Measurements from ENCODE around the gene RFWD3. TPM values are rescaled to one million over a fixed set of nuclear protein-coding genes. Genes with fewer than 3 reads are reported as not detected.

Gene RFWD3
- polyA plus RNA-seq, 3 donors, result 5.0 to 8.4 (median 8.4) TPM

GRCh38 chr16:74667255-74667700 lies 601 bp upstream of the RFWD3 start:
- 0% methylated on average over 11 of the region's 23 CpGs for WGBS (ENCODE audit: insufficient coverage)

GRCh38 chr16:74666010-74666421 lies 661 bp downstream of the RFWD3 start:
- TF ChIP-seq CTCF (IDR thresholded peaks at IDR 0.05), result no peak
- Histone ChIP-seq H3K27ac (ENCODE audit: low read depth in 1 of 2, low read length in 2 of 2) (peak overlapping the region in 1 of 2 donors; percentile 82), H3K4me1 (ENCODE audit: control insufficient read depth in 1 of 2, insufficient read depth in 2 of 2, low read length in 2 of 2) (peaks cover 14 to 25% of the 10 kb centered on the region in 2 donors), H3K9ac (ENCODE audit: insufficient read depth, low read length, poor library complexity, severe bottlenecking) (peak overlapping the region; percentile 85), H3K79me2 (ENCODE audit: insufficient read depth, low read length) (peaks cover 57% of the 10 kb centered on the region), H3K4me3 (replicated peaks in 1 of 3; ENCODE audit: low read depth in 2 of 3, low read length in 3 of 3) (peak overlapping the region; percentile 97 to 99 (median 97)), H3K9me3 (replicated peaks in 1 of 2; ENCODE audit: control insufficient read depth in 1 of 2, insufficient read depth in 1 of 2, low read length in 2 of 2) (no peaks in the 10 kb centered on the region), H3K27me3 (ENCODE audit: control insufficient read depth in 2 of 2, insufficient read depth in 2 of 2, low read length in 2 of 2) (no peaks in the 10 kb centered on the region), H3K36me3 (replicated peaks in 1 of 2; ENCODE audit: control insufficient read depth in 1 of 2, insufficient read depth in 2 of 2, low read length in 2 of 2) (peaks cover 16 to 45% of the 10 kb centered on the region in 2 donors), H2AFZ (ENCODE audit: insufficient read depth, low read depth, low read length, poor library complexity, severe bottlenecking) (peak overlapping the region; percentile 97), H3K4me2 (replicated peaks; ENCODE audit: extremely low read depth, low read length, poor library complexity, severe bottlenecking) (peak overlapping the region; percentile 98), H4K20me1 (ENCODE audit: insufficient read depth, low read length) (peaks cover 2% of the 10 kb centered on the region)
- H3K36me3 Mint-ChIP-seq, result peaks cover 21 to 30% of the 10 kb centered on the region in 2 donors
- intact Hi-C loops (cut with micrococcal nuclease), result loop anchor here (2.0 to 5.0 kb wide), 2 partner anchors 33 to 369 kb away; partner anchors contain the start of gene PSMD7 (in 1 of the 2)
- peak overlapping the region in 3 of 7 donors; percentile 83 to 90 (median 90) for H3K27ac Mint-ChIP-seq
- peaks cover 15% of the 10 kb centered on the region for H3K4me1 Mint-ChIP-seq
- no peaks in the 10 kb centered on the region for H3K9me3 Mint-ChIP-seq
- H3K27me3 Mint-ChIP-seq (ENCODE audit: low read depth in 3 of 3), result peaks cover 0 to 1% (median 0%) of the 10 kb centered on the region in 3 donors
- no peak for DNase-seq
- H3K4me3 Mint-ChIP-seq, result peak overlapping the region; percentile 90 to 95
- WGBS (ENCODE audit: insufficient coverage), result 0% methylated on average over 3 of the region's 8 CpGs

More at GRCh38 chr16:74667255-74667700, 601 bp upstream of the RFWD3 start:
- Histone ChIP-seq H3K4me1 (ENCODE audit: control insufficient read depth in 1 of 2, insufficient read depth in 2 of 2, low read length in 2 of 2) (peaks cover 14 to 25% of the 10 kb centered on the region in 2 donors), H3K79me2 (ENCODE audit: insufficient read depth, low read length) (peaks cover 45% of the 10 kb centered on the region), H3K4me2 (replicated peaks; ENCODE audit: extremely low read depth, low read length, poor library complexity, severe bottlenecking) (peak overlapping the region; percentile 98), H3K27ac (ENCODE audit: low read depth in 1 of 2, low read length in 2 of 2) (no peak overlapping the region), H3K27me3 (ENCODE audit: control insufficient read depth in 2 of 2, insufficient read depth in 2 of 2, low read length in 2 of 2) (no peaks in the 10 kb centered on the region), H3K4me3 (replicated peaks in 1 of 3; ENCODE audit: low read depth in 2 of 3, low read length in 3 of 3) (peak overlapping the region; percentile 82 to 99 (median 97)), H3K36me3 (replicated peaks in 1 of 2; ENCODE audit: control insufficient read depth in 1 of 2, insufficient read depth in 2 of 2, low read length in 2 of 2) (peaks cover 23 to 45% of the 10 kb centered on the region in 2 donors), H2AFZ (ENCODE audit: insufficient read depth, low read depth, low read length, poor library complexity, severe bottlenecking) (peak overlapping the region; percentile 98), H3K9ac (ENCODE audit: insufficient read depth, low read length, poor library complexity, severe bottlenecking) (peak overlapping the region; percentile 46), H4K20me1 (ENCODE audit: insufficient read depth, low read length) (peaks cover under 1% of the 10 kb centered on the region), H3K9me3 (replicated peaks in 1 of 2; ENCODE audit: control insufficient read depth in 1 of 2, insufficient read depth in 1 of 2, low read length in 2 of 2) (no peaks in the 10 kb centered on the region)
- Mint-ChIP-seq H3K4me3 (peak overlapping the region; percentile 90 to 95), H3K4me1 (peaks cover 15% of the 10 kb centered on the region), H3K9me3 (no peaks in the 10 kb centered on the region), H3K27ac (peak overlapping the region in 1 of 7 donors; percentile 65), H3K36me3 (peaks cover 25 to 40% of the 10 kb centered on the region in 2 donors), H3K27me3 (ENCODE audit: low read depth in 3 of 3) (peaks cover 0 to 1% (median 0%) of the 10 kb centered on the region in 3 donors)
- intact Hi-C loops (cut with micrococcal nuclease), result loop anchor here (2.0 to 5.0 kb wide), 2 partner anchors 32 to 370 kb away; partner anchors contain the start of gene PSMD7 (in 1 of the 2)
- TF ChIP-seq CTCF (IDR thresholded peaks at IDR 0.05), result no peak
- DNase-seq, result no peak
